NB4 (cell line): Measurements from ENCODE around the gene FBXW11.

Experiments
- POLR2A ChIP-seq: IDR thresholded peaks from 2 replicates; pipeline ENCODE4 v1.6.1; 2011; ENCODE audit warnings: mild to moderate bottlenecking; ENCODE audit not compliant: insufficient read length; ENCODE audit errors: extremely low read depth
- TF ChIP-seq, protein P1 (sequence below): IDR thresholded peaks from 2 replicates; pipeline ENCODE4 v1.6.1; 2011; ENCODE audit warnings: low read depth, low read length
- TF ChIP-seq, protein P2 (sequence below): IDR thresholded peaks from one replicate; pipeline ENCODE4 v1.5.1; 2012; ENCODE audit warnings: low read depth, low read length

- TF ChIP-seq, protein P1, sequence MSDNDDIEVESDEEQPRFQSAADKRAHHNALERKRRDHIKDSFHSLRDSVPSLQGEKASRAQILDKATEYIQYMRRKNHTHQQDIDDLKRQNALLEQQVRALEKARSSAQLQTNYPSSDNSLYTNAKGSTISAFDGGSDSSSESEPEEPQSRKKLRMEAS: no peak
- TF ChIP-seq, protein P2, sequence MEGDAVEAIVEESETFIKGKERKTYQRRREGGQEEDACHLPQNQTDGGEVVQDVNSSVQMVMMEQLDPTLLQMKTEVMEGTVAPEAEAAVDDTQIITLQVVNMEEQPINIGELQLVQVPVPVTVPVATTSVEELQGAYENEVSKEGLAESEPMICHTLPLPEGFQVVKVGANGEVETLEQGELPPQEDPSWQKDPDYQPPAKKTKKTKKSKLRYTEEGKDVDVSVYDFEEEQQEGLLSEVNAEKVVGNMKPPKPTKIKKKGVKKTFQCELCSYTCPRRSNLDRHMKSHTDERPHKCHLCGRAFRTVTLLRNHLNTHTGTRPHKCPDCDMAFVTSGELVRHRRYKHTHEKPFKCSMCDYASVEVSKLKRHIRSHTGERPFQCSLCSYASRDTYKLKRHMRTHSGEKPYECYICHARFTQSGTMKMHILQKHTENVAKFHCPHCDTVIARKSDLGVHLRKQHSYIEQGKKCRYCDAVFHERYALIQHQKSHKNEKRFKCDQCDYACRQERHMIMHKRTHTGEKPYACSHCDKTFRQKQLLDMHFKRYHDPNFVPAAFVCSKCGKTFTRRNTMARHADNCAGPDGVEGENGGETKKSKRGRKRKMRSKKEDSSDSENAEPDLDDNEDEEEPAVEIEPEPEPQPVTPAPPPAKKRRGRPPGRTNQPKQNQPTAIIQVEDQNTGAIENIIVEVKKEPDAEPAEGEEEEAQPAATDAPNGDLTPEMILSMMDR: no peak
- TF ChIP-seq POLR2A: no peak
Measured at GRCh38 chr5:172055421-172055820, 49.0 kb upstream of the FBXW11 start.
